HG02970 (cell line): Measurements from ENCODE around the gene MC1R.

Experiments used
- ATAC-seq: cut with Tn5 transposase; IDR thresholded peaks from one replicate; pipeline ENCODE4 v1.9.1; 2021; ENCODE audit warnings: mild to moderate bottlenecking, moderate library complexity, moderate number of reproducible peaks; ENCODE audit not compliant: unreplicated experiment, low FRiP score

MC1R gene

DNA sequence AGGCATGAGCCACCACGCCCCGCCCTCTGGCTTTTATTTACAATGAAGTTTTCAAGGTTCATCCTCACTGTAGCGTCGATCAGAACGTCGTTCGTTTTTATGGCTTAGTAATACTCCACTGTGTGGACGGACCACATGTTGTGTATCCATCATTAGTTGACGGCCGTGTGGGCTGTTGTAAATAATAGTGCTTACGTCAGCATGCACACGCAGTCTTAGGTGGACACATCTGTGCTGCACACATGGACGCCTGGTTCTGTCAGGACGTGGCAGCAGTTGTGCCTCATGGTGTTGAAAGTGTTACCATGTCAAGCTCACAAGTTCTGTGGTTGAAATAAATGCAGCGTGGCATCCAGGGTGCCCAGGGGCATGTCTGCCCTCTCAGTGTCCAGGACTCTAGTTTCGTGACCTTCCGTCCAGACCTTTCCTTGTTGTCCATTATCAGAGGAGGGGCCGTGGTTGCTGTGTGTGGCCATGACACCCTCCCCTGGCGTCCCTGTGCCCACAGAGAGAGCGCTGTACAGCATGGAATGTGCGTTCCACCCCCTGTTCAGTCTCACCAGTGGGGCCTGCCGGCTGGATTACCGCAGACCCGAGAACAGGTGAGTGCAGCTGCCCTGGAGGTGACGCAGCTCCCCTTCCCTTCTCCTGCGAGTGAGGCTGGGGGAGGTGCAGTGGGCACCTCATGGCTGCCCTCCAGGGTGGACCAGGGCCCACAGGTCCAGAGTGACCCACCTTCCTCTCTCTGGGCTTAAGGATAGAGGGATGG lies 23.0 kb upstream of the MC1R start:
- ATAC-seq = no peak

DNA sequence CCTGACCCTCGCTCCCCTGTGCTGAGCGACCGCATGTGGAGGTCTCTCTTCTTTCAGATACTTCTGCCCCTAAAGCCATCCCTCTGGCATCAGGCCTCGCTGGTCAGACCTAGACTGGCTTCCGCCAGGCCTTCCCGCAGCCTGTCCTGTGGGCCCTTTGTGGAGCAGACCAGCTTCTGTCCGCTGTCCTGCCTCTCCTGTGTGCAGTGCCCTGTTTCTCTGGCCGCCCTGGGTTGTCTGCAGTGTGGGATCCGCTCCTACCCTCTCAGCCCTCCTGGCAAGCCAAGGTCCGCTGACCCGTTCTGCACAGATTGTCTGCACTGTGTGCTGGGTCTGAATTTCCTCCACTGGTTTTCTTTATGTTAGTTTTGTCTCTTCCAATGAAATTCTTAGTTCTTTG lies 21.5 kb upstream of the MC1R start:
- ATAC-seq = no peak

DNA sequence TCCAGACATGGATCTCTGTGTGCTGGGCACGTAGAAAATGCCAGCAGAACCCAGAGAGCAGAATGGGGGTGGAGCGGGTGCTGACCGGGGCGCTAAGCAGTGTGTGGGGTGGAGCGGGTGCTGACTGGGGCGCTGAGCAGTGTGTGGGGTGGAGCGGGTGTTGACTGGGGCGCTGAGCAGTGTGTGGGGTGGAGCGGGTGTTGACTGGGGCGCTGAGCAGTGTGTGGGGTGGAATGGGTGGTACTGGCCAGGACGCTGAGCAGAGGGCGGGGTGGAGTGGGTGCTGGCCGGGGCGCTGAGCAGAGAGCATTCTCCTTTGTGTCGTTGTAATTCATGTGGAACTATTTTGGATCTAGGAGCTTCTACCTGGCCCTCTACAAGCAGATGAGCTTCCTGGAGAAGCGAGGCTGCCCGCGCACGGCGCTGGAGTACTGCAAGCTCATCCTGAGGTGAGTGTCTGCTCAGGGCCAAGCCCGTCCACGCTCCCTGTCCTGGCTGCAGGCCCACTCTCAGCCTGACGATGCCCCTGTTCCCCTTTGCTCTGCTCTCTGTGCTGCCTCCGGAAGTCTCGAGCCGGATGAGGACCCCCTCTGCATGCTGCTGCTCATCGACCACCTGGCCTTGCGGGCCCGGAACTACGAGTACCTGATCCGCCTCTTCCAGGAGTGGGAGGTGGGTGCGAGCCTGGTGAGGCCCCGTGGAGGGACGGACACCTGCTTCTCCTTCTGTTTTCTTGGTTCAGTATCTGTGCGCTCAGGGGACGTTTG lies 20.3 kb upstream of the MC1R start:
- no peak for ATAC-seq

DNA sequence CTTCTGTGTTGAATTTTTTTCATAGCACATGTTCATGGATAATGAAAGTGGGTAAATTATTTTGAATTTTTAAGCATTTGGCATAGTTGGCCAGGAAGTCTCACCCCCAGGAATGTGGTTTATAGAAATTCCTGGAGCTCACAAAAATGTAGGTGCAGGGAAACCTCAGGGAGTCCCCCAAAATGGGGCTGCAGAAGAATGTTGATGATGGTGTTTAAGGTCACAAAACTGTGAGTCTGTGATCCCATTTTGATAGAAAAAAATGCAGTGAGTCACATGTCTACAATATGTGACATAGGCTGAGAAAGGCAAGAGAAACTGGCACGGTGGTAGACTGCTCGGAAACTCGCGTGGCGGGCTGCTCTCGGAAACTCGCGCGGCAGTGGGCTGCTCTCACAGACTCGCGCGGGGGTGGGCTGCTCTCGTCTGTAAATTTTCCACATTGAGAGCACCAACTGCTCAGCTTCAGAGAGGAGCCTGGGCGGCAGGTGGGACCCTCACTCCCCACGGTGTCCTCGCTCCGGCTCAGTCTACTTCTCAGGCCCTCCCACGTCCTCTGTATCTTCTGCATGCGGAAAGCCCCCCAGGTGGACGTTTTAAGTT lies 18.7 kb upstream of the MC1R start:
- ATAC-seq = no peak

DNA sequence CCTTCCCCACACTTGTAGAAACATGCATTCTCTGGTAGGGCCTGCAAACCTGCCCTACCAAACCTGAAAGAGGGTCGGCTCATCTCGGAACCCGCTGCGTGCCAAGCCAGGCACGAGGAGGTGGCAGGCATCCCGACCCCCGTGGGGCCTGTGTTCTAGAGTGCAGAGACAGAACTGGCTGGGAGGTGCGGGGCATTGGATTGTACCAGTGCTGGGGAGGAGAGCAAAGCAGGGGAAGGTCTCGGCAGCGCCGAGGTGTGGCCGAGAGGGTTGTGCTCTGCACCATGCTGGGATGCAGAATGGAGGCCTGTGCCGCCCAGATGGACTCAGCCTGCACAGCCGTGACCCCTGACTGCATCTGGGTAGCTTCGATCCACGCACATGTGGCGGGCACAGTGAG lies 17.8 kb upstream of the MC1R start:
- ATAC-seq = no peak

DNA sequence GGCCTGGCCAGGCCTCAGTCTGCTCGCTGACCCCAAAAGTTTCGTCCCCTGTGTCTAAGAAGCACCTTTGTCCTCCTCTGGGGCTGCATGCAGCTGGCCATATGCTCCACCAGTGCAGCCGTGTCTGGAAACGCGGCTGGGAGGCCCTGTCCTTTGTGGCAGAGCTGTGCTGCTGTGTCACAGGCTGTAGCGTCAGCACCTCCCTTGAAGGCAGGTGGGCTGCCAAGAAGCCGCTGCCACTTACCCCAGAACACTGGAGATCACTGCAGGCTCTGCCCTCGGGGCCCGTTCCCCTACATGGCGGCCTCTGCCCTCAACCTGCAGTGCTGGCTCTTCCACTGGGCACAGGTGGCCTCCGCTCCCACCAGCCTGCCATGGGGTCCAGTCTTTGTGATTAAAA lies 15.7 kb upstream of the MC1R start:
- ATAC-seq = no peak

DNA sequence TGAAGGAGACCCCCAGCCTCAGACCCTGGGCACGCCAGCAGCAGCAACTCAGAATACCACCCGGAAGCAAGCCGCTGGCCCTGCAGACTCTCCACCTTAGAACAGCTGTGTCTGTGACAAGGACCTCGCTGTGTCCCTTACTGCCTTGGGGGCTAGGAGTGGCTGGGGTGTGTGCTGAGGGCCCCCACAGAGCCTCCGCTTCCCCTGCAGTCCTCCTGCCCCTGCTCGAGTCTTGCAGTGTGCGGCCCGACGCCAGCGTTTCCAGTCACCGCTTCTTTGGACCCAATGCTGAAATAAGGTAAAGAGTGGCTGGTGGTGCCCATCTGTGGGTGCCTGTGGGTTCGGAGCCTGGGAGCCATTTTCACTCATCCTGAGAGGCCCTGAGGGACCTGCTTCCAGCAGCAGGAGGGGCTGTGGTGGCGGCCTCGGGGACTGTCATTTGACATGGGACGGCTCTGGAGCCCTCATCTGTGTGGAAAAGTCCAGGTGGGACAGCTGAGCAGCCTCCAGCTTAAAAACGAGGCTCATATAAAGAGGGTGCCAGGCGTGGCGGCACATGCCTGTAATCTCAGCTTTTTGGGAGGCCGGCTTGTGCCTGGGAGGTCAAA lies 14.7 kb upstream of the MC1R start:
- no peak for ATAC-seq

DNA sequence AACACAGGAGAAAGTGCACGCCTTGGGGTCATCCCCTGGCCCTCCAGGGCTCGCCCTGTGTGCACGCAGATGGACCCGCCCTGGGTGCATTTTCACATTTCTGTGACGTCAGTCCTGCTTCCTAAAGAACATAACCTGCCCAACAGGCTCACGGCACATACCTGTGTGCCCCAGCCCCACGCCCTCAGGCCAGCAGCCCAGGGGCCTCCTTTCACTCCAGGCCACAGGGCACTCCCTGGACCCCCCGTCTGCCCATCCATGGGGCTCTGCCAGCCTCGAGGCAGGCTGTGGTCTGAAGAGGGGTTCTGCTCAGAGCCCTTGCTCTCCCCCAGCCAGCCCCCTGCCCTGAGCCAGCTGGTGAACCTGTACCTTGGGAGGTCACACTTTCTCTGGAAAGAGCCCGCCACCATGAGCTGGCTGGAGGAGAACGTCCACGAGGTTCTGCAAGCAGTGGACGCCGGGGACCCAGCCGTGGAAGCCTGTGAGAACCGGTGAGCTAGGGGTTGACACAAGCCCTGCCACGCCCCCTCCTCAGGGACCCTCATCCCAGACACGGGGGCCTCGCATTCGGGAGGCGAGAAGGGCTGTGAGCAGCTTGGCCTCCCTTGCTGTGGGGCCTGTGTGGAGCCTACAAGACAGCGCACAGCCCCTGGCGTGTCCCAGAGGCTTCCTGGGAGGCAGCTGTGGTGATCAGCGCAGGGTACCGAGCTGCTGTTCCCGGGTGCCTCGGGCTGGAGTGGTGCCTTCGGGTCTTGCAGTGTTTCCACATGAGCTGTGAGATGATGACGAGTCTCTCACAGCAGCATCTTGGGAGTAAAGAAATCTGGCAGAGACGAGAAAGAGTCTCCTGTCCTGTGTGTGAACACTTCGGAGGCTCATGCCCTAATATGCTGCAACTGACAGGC lies 13.8 kb upstream of the MC1R start:
- ATAC-seq = no peak

DNA sequence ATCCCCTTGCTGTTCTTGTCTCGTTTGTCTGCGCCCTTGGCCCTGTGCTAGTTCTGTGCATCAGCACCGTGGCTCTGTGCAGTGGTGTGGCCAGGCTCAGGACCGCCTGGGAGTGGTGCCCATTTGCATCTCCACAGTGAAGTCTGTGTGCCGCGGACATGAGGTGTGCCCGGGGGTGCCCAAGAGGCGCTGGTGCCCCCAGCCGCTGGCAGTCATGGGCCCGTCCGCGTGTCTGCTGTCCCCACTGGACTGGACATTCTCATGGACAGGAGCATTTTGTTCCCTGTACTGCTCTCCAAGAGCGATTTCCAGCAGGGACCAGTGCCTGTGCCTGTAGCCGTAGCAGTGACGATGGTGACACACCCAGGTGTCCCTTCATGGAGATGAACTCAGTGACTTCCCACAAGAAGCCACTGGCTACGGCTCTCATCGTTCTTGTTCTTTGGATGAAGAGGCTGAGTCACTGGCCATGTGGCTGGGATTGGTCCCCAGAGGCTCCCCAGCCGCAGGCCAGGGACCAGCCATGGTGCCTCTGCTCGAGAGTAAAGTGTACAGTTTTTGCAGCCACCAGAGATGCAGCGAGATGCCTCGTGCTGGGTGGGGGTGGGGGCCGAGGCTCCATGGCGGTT lies 13.0 kb upstream of the MC1R start:
- ATAC-seq = no peak

DNA sequence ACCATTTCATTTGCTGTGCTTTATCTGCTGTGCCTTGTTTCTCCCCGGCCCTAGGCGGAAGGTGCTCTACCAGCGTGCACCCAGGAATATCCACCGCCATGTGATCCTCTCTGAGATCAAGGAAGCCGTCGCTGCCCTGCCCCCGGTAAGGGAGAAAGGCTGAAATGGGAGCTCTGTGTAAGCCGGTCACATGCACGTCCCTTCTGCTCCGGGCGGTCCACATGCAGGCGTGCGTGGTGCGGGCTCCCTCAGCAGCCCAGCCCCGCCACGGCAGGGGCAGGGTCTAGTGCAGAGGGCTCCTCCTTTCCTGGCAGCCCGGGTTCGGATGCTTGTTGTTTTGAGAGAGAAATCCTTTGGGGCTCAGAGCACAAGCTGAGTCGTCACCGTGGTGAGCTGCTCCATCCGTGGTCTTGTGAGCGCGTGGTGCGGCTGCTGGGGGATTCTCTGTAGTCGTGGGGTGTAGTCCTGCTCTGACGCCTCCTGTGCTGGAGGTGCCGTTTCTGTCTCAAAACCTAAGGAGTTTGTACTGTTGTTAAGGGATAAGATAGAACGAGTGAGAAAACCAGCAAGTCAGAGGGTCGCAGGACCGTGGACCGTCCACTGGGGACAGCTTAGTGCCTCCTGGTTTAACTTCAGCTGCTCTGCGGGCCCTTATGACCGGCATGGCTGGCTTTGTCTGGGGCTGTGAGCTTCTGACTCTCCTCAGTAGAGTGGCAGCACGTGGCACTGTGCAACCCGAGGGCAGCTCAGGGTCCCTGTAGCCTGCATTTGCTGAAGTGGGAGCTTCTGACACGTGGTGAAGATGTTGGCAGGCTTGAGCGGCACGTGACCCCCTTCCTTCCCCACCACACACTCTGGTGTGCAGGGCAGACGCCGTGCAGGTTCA lies 12.3 kb upstream of the MC1R start:
- no peak for ATAC-seq

DNA sequence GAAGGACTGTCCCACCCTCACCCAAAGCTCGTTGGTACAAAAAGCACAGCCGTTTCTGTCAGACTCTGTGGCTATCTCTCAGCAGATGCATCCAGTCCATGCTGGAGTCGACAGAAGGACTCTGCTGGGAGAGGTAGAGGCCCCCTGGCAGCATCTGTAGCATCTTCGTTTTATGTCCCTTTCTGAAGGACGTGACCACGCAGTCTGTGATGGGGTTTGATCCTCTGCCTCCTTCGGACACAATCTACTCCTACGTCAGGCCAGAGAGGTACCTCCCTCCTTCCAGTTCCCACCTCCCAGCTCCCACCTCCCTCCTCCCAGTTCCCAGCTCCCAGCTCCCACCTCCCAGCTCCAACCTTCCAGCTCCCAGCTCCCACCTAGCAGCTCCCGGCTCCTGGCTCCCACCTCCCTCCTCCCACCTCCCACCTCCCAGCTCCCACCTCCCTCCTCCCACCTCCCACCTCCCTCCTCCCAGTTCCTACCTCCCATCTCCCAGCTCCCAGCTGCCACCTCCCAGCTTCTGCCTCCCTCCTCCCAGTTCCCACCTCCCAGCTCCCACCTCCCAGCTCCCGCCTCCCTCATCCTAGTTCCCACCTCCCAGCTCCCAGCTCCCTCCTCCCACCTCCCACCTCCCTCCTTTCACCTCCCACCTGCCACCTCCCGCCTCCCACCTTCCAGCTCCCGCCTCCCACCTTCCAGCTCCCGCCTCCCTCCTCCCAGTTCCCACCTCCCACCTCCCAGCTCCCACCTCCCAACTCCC lies 11.4 kb upstream of the MC1R start:
- no peak for ATAC-seq

DNA sequence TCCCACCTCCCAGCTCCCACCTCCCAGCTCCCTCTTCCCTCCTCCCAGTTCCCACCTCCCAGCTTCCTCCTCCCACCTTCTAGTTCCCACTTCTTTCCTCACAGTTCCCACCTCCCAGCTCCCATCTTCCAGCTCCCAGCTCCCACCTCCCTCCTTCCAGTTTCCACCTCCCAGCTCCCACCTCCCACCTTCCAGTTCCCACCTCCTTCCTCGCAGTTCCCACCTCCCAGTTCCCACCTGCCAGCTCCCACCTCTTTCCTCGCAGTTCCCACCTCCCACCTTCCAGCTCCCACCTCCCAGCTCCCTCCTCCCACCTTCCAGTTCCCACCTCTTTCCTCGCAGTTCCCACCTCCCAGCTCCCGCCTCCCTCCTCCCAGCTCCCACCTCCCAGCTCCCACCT lies 10.4 kb upstream of the MC1R start:
- no peak for ATAC-seq

DNA sequence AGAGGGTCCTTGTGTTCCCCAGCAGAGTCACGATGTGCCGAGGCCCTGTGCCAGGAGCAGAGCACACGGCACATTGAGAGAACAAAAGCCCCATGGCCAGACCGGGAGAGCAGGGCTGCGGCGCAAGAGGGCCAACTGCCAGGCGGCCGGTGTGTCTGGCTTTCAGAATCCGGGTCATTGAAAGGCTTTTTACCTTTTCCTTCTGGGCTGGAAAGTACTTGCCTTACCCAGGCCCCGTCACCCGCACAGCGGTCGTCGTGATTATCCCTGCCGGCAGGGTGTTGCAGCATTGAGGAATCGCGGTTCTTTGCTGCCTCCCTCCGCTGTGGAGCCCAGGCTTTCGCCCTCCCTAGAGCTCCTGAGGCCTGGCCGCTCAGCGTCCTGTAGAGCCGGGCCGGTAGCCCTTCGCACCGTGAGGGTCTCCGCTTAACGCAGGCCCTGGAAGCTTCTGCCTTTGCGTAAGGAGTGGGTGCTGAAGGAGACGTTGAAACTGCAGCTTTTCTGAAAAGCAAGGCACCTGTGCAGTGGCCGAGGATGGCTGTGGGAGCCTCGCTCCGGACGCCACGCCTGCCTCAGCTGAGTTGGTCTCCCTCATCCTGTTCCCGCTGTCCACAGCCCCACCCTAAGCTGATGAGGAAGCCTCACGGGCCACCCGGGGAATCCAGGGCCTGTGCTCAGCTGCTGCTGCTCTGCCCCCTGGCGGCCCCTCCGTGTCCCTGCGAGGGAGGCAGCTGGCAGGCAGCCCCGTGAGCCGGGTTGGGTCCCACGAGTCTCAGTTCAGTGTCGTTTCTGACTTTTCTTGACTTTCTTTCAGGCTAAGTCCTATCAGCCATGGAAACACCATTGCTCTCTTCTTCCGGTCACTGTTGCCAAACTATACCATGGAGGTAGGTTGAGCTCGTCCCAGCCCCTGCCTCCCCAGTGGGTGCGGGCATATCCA lies 8.6 kb upstream of the MC1R start:
- no peak for ATAC-seq

DNA sequence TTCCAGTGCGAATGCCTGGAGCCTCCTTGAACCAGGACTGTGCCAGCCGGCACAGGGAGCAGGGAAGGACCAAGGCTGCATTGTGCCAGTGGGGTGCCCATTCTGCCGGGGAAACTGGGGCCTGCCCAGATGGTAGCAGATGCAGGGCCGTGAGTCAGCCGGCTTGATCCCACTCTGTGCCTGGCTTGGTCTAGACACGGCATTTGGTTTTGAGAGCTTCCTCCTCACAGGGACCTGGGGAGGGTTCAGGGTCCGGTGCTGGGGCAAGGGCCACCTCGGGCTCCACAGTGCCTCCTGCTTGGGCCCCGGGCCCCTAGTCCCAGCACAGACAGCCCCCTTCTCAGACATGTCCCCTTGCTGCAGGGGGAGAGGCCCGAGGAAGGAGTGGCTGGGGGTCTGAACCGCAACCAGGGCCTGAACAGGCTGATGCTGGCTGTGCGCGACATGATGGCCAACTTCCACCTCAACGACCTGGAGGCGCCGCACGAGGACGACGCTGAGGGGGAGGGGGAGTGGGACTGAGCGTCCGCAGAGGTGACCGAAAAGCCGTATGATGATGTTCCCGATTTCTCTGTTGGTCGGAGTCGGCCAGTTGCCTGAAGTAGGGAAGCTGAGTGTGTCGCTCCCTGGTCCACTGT lies 7.8 kb upstream of the MC1R start:
- ATAC-seq = no peak

DNA sequence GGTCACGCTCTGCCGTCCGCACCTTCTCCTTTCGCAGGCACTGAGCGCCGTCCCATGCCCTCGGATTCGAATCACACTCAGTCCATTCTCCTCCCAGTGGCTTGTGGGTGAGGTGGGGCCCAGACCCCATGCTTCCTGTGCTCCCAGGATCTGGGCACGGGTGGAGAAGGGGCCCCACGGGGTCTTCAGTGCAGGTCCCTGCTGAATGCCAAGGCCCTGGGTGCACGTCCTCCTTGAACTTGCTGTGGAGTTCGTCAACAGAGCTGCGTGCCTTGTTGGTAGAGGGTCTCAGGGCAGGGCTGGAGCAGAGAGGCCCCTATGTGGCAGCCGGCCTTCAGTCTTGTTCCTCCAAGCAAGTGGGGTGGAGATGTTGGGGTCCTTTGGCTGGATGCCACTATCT lies 7.3 kb upstream of the MC1R start:
- ATAC-seq = no peak

DNA sequence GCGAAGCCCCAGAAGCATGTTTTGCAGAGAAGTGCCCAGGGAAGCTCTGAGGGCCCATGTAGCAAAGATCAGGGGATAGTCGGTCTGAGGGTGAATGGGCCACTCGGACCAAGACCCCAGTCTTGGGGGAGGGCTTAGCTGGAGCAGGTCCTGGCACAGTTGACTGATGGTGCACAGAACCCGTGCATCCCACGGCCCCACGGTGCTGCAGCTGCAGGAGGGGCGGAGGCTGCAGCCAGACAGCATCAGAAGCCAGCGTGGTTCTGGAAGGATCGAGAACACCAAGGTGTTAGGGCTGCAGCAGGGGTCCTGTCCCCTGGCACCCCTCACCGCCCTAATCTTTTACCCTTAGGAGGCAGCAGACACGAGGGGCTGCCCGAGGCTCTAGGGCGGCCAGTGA lies 6.5 kb upstream of the MC1R start:
- ATAC-seq = no peak

DNA sequence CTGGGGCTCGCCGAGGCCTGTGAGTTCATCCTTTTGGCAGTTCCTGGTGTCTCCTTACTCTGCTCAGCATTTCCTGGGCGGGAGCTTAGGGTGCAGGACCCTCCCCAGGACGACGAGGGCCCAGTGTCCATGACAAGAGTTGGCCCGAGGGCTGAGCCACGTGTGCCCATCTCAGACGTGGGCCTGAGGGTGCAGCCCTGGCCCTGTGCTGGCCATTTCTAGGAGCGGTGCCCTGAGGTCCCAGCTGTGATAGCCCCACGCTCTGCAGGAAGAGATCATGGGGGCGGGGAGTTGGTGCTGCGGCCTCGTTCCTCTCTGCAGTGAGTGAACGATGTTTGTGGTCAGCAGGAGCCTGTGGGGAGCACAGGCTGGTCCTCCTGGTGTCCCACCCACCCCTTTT lies 6.0 kb upstream of the MC1R start:
- ATAC-seq = no peak
